ENCODE measurements around the gene PPDPF.

GRCh38 chr20:63493563-63494020, 27.0 kb upstream of the PPDPF start:
- no peak for TF ChIP-seq POLR2AphosphoS5 (IDR thresholded peaks at IDR 0.05; ENCODE audit: low read depth, low read length)
- TF ChIP-seq REST (IDR thresholded peaks at IDR 0.05; ENCODE audit: insufficient read depth in 1 of 2, low read depth in 2 of 2, low read length in 2 of 2) = no peak
- no peak for TF ChIP-seq TAF1 (IDR thresholded peaks at IDR 0.05; ENCODE audit: borderline replicate concordance, insufficient read depth, low read length)
- no peak for TF ChIP-seq SIN3A (IDR thresholded peaks at IDR 0.05; ENCODE audit: borderline replicate concordance, insufficient read depth, low read length)
